ENCODE results near the gene PLEKHA6.

The PLEKHA6 gene, protein sequence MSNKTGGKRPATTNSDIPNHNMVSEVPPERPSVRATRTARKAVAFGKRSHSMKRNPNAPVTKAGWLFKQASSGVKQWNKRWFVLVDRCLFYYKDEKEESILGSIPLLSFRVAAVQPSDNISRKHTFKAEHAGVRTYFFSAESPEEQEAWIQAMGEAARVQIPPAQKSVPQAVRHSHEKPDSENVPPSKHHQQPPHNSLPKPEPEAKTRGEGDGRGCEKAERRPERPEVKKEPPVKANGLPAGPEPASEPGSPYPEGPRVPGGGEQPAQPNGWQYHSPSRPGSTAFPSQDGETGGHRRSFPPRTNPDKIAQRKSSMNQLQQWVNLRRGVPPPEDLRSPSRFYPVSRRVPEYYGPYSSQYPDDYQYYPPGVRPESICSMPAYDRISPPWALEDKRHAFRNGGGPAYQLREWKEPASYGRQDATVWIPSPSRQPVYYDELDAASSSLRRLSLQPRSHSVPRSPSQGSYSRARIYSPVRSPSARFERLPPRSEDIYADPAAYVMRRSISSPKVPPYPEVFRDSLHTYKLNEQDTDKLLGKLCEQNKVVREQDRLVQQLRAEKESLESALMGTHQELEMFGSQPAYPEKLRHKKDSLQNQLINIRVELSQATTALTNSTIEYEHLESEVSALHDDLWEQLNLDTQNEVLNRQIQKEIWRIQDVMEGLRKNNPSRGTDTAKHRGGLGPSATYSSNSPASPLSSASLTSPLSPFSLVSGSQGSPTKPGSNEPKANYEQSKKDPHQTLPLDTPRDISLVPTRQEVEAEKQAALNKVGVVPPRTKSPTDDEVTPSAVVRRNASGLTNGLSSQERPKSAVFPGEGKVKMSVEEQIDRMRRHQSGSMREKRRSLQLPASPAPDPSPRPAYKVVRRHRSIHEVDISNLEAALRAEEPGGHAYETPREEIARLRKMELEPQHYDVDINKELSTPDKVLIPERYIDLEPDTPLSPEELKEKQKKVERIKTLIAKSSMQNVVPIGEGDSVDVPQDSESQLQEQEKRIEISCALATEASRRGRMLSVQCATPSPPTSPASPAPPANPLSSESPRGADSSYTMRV

GRCh38 chr1:204359474-204360255 lies at the start of gene PLEKHA6:
Gene PLEKHA6 (minus strand): TSS chr1:204359929. CDS start chr1:204273727, 86,202 bp downstream.
- no peak for ATAC-seq

- ATAC-seq = no peak
Measured at GRCh38 chr1:204409123-204409522, 49.4 kb upstream of the PLEKHA6 start.

GRCh38 chr1:204408602-204409001 lies 48.9 kb upstream of the PLEKHA6 start:
- no peak for ATAC-seq

DNA sequence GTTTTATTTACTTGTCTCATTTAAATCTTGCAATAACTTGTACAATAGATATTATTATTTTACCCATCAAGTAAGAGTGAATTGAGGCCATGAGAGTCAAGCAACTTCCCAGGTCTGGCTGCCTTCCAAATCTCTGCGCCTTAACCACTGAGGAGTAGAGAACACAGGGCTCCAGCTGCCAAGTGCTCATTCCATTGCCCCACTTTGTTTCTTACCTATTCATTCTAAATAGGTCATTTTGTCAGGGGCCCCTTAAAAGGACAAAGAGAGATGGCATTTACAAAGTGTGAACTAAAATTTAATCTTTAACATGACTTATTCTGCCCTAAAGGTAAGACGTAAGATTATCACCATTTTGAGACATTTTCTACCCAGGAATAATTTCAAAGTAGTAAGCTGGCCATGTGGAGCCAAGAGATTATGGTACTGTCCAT lies 48.4 kb upstream of the PLEKHA6 start:
- no peak for ATAC-seq

DNA sequence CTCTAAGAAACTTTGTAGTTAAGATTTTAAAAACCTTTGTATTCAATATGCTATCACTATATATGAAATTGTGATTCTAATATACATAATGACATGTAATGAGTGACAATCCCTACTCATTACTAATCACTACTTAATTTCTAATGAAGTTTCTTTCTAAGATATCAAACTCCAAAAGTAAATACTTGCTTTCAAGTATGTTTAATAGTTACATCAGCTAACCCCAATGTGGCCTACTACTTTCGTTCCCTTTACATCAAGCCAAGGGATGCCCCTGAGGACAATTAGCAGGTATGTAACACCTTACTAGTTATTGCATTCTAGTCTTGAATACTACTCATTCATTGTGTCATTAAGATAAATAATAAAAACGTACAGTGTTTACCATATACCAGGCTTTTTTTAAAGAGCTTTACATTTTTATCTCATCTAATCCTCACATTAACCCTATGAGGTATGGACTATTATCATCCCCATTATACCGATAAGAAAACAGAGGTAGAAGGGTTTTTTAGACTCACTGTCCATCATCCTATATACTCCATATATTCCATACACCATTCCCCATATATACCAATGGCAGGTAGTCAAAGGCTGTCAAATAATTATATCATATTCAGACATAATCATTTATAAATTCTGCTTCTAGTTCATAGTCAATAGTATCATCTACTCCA lies 47.7 kb upstream of the PLEKHA6 start:
- ATAC-seq = peak in 1 of 2 donors; percentile 9

- no peak for ATAC-seq
Measured at GRCh38 chr1:204406621-204407020, 46.9 kb upstream of the PLEKHA6 start.

GRCh38 chr1:204405988-204406387 lies 46.3 kb upstream of the PLEKHA6 start:
- no peak for ATAC-seq

GRCh38 chr1:204404629-204405028 lies 44.9 kb upstream of the PLEKHA6 start:
- ATAC-seq = no peak

DNA sequence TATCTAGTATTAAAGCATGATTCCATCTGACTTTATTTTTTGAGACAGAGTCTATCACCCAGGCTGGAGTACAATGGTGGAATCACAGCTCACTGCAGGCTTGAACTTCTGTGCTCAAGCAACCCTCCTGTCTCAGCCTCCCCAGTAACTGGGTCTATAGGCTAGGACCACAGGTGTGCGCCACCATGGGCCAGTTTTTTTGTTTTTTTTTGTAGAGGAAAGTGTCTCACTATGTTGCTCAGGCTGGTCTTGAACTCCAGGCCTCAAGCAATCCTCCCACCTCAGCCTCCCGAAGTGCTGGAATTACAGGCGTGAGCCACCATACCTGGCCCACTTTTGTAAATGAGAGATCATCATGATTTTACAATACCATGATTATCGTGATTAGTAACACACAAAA lies 42.7 kb upstream of the PLEKHA6 start:
- no peak for ATAC-seq

DNA sequence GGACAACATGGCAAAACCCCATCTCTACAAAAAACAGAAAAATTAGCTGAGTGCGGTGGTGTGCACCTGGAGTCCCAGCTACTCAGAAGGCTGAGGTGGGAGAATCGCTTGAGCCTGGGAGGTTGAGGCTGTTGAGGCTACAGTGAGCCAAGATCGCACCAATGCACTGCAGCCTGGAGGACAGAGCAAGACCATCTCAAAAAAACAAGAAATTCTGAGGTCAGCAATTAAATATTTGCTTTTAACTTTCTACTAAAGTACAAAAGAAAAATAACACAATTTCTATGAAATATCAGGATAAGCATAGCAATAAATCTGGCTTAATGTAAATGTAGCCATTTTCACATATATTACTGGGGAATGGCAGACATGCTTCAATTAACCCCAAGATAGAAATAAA lies 42.0 kb upstream of the PLEKHA6 start:
- no peak for ATAC-seq

GRCh38 chr1:204400882-204401510 lies 41.3 kb upstream of the PLEKHA6 start:
- no peak for ATAC-seq

GRCh38 chr1:204398197-204399125 lies 38.7 kb upstream of the PLEKHA6 start:
- peak; percentile 79 to 90 for ATAC-seq

- ATAC-seq = no peak
Measured at GRCh38 chr1:204396015-204396583, 36.4 kb upstream of the PLEKHA6 start.

- no peak for ATAC-seq
Measured at GRCh38 chr1:204391629-204392028, 31.9 kb upstream of the PLEKHA6 start.

- no peak for ATAC-seq
Measured at GRCh38 chr1:204390751-204391466, 31.2 kb upstream of the PLEKHA6 start.

GRCh38 chr1:204385727-204386126 lies 26.0 kb upstream of the PLEKHA6 start:
- ATAC-seq = no peak

DNA sequence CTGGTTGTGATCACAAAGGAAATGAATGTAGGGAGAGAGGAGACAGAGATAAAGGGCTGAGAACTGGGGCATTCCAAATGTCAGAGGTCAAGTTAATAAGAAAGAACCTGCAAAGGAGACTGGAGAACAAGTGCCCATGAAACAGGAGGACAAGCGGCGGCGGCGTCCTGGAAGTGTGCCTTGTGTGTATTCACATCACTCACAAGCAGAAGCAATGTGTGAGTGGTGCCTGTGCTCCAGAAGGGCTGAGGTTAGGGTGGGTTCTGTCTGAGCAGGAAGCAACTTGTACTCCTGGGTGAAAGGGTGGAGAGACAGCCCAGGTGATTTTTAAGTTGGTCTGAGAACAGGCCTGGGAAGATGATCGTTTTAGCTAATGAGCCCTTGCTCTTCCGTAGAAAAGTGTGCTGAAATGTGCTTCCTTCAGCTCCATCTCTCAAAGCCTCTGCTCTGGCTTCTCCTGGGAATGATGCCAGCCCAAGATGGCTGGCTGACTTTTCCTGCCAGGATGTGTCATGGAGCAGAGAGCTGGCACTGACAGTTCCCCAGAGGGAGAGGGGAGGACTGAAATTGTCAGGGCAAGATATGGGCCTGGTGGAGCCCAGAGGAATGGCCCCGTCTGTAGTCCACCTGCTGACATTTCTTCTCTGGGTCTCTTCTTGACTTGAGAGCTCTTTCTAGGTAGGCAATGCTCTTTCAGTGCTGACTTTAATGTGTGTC lies 25.1 kb upstream of the PLEKHA6 start:
- ATAC-seq = no peak

DNA sequence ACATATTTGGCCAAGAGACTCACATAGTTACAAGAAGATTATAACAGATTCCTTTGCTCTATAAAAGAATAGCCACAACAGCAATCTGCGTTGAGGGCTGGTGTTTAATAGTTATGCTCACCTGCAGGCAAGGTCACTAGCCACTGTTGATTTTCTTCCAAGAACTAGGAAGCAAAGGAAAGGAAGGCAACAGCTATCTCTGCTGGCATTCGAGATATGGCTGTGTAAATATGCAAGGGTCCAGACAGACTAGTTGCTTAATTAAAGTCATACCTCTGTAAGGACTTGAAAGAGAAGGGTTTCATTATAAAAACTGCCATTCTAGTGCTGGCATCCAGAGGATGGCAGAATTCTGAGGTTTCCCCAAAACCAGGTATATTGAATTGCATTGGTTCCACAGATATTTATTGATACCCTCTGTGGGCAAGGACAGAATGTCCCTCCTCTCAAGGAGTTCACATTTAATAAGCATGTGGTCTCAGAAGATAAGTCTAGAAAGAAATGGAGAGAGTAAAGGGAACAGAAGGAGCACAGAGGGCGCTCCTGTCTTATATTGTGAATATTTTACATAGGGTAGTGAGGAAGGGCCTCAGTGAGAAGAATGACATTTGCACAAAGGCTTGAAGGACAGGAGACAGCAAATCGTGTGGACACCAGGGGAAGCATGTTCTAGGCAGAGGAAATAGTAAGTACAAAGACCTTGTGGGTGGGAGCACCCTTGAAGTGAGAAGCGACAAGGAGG lies 23.6 kb upstream of the PLEKHA6 start:
- ATAC-seq = no peak
